ENCODE results near the gene NTRK1.

Gene NTRK1

DNA sequence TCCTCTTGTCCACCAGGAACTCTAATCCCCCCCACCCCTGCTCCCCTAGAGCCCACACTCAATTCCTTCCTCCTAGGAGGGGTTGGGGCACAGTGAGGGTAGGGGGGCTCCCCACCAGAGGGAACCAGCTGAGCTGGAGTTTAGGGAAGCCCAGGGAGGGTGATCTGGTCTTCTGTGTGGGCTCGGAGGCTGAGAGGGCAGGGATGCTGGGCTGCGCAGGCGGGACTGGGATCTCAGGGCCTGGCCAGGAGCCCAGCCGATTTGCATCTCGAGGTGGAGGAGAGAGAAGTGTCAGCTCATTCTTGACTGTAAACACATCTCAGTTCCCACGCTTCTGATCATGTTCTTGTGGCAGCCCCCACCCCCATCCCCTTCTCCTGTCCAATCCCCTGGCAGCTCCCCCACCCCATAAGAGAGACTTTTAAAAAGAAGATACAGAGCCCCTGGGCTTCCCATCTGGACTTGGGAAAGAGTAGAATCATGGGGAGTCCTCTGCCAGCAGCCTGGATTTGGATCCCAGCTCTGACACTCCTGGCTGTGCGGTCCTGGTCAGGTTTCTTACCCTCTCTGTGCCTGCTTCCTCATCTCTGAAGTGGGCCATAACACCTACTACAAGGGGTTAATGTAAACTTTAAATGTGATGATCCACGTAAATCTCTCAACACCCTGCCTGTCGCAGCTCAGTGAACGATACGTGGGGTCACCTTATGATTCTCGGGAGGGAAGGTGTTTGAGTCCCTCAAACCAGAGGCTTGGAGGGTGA lies 39.5 kb downstream of the NTRK1 start:
- no peak for DNase-seq

DNA sequence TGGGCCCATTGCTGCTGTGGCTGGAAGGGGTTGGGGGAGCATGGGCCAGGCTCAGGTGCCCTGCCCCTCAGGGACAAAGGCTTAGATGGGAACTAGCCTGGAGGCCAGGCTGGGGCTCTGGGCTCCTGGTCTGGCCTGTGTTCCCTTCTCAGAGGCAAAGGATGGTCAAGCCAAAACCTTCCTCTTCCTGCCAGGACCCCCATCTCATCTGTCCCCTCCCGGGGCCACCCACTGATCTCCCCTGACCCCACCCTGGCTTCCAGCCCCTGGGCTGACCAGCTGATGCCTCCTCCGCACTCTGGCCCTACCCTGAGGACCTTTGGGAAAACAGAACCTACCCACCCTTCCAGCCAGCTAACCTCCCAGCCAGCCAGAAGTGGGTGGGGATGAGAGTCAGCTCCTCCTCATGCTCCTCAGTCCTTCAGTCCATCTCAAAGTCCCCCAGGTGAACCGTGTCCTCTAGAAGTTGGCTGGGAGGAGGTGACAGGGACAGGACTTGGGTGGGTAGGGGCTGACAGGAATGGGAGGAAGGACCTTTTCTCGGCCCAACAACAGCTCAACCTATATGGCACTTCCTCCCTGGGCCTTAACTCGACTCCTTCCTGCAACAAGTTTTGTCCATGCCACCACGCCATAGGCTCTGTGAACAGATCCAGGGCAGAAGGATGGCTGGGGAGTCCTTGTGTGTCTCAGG lies 40.4 kb downstream of the NTRK1 start:
- DNase-seq: no peak

DNA sequence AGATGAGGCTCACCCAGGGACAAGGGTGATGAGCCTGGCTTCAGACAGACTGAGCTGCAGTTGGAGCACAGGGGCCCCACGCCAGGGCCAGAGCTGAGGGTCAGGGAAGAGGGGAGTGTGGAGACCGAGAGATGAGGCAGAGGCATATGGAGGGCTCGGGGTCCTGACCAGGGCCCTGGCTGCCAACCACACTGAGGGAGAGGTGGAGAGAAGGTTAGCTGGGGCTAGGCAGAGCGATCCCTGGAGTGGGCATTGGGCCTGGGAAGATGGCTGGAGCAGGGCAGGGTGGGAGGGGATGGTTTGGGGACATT lies 40.9 kb downstream of the NTRK1 start:
- no peak for DNase-seq

DNA sequence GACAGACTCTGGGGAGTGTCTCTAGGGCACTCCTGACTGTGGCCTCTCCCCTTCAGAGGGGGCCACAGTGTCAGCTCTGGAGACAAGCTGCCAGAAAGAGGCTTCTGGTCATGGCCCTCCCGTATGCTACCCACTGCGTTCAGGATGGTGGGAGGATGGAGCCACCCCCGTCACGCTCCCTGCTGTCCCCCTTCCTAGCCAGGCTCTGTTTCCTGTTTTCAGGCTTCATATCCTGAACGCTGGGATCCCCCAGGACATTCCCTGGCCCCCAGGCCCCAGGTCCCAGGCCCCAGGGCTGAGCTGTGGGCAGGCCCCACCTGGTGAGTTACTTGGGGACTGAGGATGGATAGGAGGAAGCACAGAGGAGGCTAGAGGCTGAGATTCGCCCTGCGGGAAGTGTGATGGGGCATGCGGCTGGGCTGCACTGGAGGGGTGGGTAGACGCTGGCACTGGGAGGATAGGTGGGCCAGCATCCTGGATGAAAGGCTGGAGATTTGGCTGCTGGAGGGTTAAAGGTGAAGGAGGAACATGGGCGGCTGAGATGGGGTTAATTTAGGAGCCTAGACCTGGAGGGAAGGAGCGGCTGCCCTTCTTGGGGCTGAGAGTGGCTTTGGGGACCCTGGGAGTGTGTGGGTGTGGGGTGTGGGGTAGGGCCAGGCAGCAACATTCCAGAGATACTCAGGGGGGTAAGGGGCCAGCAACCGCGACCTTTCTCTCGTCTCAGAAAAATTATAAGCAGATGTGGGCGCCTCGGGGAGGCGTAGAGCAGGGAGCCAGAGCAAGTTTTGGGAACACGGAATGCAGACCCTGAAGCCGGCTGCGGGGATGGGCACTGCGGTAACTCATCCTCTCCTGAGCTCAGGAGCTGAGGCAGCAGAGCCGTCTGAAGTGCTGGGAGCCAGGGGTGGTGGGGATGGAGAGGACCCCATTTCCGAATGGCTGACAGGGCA lies 41.6 kb downstream of the NTRK1 start:
- DNase-seq: no peak

DNA sequence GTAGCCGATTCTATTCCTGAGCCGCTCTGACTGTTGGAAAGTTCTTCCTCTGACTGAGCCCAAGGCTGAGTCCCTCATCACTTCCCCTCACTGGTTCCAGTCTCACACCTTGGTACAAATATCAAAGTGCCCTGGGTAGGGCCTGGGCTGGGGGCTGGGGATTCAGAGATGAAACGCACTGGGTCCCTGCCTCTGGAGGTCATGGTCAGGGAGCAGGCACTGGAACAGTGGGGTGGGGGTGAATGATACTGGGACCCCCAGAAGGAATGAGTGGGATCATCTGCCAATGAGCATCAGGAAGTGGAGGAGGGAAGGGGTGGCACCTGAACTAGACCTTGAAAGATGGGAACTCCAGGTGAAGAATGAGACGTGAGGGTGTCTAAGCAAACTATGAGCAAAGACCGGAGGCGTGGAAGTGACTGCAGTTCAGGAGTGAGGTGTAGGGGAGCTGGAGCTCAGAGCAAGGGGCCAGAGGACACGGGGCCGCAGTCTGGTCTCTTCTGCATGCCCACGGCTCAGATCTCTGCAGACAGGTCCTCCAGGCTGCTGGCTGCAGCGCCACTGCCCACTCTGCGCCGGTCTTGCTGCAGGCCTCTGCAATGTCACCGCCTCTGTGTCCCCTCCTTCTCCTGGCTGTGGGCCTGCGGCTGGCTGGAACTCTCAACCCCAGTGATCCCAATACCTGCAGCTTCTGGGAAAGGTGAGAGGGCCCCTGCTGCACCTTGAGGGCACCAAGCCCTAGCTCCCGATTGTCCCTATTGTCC lies 42.8 kb downstream of the NTRK1 start:
- no peak for DNase-seq

DNA sequence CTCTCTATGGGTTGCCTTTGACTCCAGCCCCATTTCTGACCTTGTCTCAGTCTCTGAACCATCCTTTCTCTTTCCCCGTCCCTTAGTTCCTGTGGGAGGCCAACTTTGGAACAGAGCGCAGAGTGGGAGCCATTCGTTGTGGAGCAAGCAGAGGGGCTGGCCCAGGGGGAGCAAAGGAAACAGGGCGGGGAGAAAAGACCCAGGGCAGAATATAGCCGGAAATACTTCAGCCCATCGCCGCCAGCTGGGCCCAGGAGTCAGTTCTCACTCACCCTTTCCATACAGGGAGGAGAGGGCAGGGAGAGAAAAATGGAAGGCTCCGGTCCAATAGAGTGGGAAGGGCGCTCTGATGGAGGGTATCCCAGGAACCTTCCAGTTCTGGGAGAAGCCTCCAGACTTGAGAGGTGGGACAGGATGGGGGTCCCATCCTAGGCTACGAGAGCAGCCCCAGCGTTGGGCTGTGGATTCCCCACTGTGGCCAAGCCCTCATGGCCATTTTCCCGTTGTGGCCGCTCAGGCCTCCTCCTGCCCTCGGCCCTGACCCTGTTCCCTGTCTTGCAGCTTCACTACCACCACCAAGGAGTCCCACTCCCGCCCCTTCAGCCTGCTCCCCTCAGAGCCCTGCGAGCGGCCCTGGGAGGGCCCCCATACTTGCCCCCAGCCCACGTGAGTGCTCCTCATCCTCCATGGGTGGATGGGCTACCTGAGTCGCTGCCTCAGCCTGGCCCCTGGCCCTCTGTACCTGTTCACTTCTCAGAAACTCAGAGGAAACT lies 43.7 kb downstream of the NTRK1 start:
- DNase-seq: no peak

DNA sequence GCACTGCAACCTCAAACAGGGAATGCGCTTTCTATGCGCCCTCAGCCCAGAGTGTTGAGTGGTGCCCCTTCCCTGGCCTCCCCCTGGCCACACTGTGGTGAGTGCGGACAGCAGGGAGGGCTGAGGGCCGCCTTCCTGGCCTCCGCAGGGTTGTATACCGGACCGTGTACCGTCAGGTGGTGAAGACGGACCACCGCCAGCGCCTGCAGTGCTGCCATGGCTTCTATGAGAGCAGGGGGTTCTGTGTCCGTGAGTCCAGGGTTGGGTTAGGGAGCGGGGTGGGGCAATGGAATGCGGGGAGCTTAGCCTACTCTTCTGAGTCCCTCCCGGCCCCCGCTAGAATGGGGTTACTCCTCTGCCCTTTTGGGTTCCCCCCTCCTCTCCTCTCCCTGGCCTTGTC lies 44.5 kb downstream of the NTRK1 start:
- no peak for DNase-seq

DNA sequence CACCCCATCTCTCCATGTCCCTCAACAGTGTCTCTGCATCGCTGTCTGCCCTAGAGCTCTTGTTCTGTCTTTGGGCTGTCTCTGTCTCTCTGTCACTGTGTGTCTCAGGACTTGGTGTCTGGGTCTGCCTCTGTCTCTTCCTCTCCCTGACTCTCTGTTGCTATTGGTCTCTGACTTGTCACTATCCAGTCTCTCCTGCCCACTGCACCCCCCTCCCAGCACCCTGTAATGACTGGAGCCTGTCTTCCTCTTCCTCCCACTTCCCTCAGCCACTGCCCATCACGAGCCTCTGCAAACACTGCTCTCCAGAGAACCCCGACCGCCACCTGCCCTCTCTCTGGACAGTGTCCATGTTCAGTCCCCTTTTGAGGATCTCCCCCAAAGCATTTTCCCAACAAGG lies 45.0 kb downstream of the NTRK1 start:
- DNase-seq: no peak

DNA sequence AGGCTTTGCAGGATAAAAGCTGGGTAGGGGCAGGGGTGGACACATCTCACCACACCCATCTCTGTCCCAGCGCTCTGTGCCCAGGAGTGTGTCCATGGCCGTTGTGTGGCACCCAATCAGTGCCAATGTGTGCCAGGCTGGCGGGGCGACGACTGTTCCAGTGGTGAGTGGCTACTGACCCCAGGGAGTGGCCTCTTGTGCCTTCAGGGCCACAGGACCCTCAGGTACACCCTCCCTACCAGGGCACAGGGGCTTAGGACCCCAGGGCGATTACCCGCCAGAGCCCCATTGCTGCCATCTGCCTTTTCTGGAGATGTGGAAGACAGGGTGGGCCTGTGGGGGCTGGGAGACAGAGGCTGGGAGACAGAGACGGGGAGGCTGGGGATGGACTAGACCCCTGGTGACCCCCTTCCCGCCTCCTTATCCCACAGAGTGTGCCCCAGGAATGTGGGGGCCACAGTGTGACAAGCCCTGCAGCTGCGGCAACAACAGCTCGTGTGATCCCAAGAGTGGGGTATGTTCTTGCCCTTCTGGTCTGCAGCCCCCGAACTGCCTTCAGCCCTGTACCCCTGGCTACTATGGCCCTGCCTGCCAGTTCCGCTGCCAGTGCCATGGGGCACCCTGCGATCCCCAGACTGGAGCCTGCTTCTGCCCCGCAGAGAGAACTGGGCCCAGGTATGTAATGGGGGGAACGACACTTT lies 45.7 kb downstream of the NTRK1 start:
- no peak for DNase-seq

DNA sequence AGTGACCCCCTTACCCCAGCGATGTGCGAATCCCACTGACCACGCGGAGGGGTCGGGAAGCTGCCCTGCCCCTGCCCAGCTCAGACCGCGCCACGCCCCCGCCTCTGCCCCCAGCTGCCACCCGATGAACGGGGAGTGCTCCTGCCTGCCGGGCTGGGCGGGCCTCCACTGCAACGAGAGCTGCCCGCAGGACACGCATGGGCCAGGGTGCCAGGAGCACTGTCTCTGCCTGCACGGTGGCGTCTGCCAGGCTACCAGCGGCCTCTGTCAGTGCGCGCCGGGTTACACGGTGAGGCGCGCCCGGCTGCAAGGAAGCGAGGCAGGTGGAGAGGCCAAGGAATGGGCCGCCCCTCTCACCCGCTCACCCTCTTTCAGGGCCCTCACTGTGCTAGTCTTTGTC lies 47.9 kb downstream of the NTRK1 start:
- no peak for DNase-seq

DNA sequence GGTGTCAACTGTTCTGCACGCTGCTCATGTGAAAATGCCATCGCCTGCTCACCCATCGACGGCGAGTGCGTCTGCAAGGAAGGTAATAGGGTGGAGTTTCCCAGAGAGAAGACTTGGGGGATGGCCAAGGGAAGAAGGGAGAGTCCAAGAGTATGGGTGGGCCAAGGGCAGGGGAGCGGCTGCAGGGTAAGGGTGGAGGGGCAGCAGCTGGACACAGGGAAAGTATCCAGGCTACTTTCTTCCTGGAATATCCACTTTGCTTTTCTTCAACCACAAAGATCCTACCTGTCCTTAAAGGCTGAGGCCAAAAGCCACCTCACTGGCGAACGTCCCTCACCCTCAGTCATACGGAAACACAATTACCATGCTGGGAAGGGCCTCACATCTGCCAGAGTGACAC lies 48.3 kb downstream of the NTRK1 start:
- DNase-seq: no peak

DNA sequence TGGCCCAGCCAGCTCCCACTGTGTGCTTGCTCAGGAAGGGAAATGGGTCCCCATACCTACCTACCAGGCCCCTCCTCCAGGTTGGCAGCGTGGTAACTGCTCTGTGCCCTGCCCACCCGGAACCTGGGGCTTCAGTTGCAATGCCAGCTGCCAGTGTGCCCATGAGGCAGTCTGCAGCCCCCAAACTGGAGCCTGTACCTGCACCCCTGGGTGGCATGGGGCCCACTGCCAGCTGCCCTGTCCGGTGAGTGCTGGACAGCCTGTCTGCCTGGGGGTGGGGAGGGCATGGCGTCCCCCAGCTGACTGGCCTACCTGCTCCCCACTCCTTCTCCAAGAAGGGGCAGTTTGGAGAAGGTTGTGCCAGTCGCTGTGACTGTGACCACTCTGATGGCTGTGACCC lies 49.0 kb downstream of the NTRK1 start:
- DNase-seq: no peak

DNA sequence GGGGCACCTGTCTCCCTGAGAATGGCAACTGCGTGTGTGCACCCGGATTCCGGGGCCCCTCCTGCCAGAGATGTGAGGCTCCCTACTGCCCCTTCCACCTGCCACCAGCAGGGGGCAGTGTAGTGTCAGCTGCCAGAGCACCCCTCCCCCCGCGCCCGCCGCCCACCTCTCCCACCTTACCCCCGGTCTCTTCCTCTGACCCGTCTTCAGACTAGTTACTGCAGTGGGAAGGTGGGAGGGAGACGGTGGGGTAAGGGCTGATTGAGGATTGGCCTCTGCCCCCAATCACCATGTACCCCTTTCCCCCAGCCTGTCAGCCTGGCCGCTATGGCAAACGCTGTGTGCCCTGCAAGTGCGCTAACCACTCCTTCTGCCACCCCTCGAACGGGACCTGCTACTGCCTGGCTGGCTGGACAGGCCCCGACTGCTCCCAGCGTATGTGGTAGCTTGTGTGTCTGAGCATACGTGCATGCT lies 49.7 kb downstream of the NTRK1 start:
- DNase-seq: peak; percentile 13

DNA sequence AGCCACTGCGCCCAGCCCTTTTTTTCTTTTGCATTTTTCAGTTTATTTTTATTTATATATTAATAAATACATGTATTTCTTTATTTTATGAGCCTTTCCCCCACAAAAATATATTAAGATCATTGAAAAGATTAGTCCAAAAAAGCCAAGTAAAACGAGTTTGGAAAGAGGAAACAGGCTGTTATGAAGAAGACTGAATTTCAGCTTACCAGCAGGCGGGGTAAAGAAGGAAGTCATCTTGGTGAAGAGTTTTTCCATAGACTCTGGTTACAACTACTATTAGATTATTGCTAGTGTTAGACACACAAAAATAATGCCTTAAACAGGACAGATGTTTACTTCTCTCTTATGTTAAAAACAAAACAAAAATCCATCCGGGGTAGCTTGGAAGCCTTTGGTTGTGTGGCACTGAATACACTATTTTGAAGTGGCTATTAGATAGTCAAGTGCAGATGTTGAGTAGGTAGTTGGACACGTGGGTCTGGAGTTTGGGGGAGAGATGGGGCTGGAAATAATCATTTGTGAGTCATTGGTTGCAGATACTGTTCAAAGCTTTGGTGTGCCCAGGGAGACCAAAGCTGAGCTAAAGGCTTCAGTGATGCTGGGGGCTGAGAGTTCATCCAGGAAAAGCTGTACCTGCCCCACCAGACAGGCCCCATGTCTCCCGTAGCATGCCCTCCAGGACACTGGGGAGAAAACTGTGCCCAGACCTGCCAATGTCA lies 51.1 kb downstream of the NTRK1 start:
- no peak for DNase-seq

DNA sequence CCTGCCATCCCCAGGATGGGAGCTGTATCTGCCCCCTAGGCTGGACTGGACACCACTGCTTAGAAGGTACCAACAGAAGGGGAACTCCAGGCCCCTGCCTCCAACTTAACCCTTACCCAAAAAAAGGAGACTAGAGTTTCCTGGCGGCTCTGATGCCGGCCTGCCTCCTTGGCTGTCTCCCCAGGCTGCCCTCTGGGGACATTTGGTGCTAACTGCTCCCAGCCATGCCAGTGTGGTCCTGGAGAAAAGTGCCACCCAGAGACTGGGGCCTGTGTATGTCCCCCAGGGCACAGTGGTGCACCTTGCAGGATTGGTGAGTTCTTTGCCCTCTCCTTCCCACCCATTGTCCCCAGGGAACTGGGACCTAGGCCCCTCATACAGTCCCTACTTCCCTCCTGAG lies 51.6 kb downstream of the NTRK1 start:
- no peak for DNase-seq

DNA sequence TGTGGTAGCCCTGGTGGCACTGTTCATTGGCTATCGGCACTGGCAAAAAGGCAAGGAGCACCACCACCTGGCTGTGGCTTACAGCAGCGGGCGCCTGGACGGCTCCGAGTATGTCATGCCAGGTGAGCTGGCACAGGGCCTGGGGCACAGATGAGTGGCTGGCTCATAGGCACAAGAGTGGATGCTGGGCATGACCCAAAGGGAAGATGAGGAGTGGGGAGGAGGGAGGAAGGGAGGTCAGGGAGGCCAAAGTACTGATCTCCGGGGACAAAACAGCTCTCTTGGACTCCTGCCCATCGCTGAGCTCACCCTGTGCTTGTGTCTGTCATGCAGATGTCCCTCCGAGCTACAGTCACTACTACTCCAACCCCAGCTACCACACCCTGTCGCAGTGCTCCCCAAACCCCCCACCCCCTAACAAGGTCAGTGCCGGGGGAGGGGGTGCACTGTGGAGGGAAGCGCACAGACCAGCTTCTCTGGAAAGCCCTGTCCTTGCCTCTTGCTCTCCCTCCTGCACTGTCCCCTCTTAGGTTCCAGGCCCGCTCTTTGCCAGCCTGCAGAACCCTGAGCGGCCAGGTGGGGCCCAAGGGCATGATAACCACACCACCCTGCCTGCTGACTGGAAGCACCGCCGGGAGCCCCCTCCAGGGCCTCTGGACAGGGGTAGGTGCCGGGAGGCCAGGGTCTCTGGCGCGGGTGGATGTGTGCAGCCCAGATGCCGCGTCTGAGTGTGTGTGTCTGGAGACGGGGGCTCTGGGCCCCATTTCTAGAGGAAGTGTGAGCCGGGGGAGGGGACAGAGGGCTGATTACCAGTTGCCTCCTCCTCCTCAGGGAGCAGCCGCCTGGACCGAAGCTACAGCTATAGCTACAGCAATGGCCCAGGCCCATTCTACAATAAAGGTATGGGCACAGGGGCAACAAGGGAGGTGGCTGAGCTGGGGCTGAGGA lies 52.5 kb downstream of the NTRK1 start:
- peak; percentile 2 for DNase-seq

DNA sequence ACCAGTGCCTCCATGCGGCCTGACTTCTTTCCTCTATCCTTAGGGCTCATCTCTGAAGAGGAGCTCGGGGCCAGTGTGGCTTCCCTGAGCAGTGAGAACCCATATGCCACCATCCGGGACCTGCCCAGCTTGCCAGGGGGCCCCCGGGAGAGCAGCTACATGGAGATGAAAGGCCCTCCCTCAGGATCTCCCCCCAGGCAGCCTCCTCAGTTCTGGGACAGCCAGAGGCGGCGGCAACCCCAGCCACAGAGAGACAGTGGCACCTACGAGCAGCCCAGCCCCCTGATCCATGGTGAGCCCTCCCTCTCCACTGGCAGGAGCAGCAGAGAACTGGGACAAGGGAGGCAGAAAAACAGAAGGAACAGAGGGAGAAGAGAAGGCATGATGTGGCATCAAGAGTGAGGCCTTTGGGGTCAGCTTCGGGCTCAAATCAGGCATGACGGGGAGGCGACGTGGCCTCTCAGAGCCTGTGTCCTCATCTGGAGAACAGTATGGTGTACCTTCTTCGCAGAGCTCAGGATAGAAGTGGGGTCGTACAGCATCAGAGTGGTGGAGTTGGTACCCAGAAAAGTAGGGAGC lies 53.2 kb downstream of the NTRK1 start:
- DNase-seq: no peak

DNA sequence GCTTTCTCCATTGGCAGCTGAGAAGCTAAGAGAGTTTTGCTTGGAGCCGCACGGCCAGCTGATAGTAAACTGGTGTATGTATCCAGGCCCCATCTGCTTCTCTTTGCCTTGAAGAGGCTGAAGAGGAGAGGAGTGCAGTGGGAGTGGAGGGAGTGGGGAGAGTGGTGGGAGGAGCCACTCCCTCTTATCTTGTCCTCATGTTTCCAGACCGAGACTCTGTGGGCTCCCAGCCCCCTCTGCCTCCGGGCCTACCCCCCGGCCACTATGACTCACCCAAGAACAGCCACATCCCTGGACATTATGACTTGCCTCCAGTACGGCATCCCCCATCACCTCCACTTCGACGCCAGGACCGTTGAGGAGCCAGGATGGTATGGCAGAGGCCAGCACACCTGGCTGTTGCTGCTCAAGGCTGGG lies 53.8 kb downstream of the NTRK1 start:
- DNase-seq: no peak

Data from NCI-H774 (cell line).